ENCODE results near the gene ATRN.

ATRN gene

GRCh38 chr20:3492669-3493068, 21.9 kb downstream of the ATRN start:
- TF ChIP-seq ZNF148 (tag by site-specific recombination; IDR thresholded peaks at IDR 0.05; ENCODE audit: borderline replicate concordance) (no peak), KLF9 (tag by site-specific recombination; IDR thresholded peaks at IDR 0.05; ENCODE audit: low read depth) (no peak), ZNF184 (tag by site-specific recombination; IDR thresholded peaks at IDR 0.05) (no peak), ZBTB1 (tag by site-specific recombination; IDR thresholded peaks at IDR 0.05) (no peak), GFI1B (tag by site-specific recombination; IDR thresholded peaks at IDR 0.05) (no peak), ZEB2 (tag by site-specific recombination; IDR thresholded peaks at IDR 0.05) (no peak), ZBTB44 (tag by site-specific recombination; IDR thresholded peaks at IDR 0.05) (no peak), ZNF549 (tag by site-specific recombination; IDR thresholded peaks at IDR 0.05) (no peak), REST (tag by site-specific recombination; IDR thresholded peaks at IDR 0.05) (no peak), ZNF394 (tag by site-specific recombination; IDR thresholded peaks at IDR 0.05; ENCODE audit: borderline replicate concordance) (no peak), ZNF777 (tag by site-specific recombination; IDR thresholded peaks at IDR 0.05; ENCODE audit: borderline replicate concordance) (no peak)
- POLR2A ChIA-PET: no interaction called here
- CTCF ChIA-PET: no interaction called here
- Histone ChIP-seq H3K27ac (ENCODE audit: extremely low read depth, low read depth, low read length) (no peak overlapping the region), H3K4me1 (ENCODE audit: control insufficient read depth, insufficient read depth, low read length) (no peaks in the 10 kb centered on the region), H3K9me3 (ENCODE audit: control insufficient read depth, insufficient read depth, low read depth, low read length) (no peaks in the 10 kb centered on the region), H3K36me3 (ENCODE audit: control insufficient read depth in 2 of 2, insufficient read depth in 1 of 2, low read length in 2 of 2) (no peaks in the 10 kb centered on the region; a peak in 1 of 3 replicates), H3K4me3 (ENCODE audit: low read depth, low read length) (no peak overlapping the region)

GRCh38 chr20:3494218-3494617, 23.4 kb downstream of the ATRN start:
- Histone ChIP-seq H3K36me3 (ENCODE audit: control insufficient read depth in 2 of 2, insufficient read depth in 1 of 2, low read length in 2 of 2) (no peaks in the 10 kb centered on the region; a peak in 1 of 3 replicates), H3K4me3 (ENCODE audit: low read depth, low read length) (no peak overlapping the region), H3K9me3 (ENCODE audit: control insufficient read depth, insufficient read depth, low read depth, low read length) (no peaks in the 10 kb centered on the region), H3K27ac (ENCODE audit: extremely low read depth, low read depth, low read length) (no peak overlapping the region), H3K4me1 (ENCODE audit: control insufficient read depth, insufficient read depth, low read length) (no peaks in the 10 kb centered on the region)
- no peak for TF ChIP-seq ZNF558 (tag by site-specific recombination; IDR thresholded peaks at IDR 0.05)
- no peak for TF ChIP-seq ZNF302 (tag by site-specific recombination; IDR thresholded peaks at IDR 0.05; ENCODE audit: low read depth)
- no peak for TF ChIP-seq ZNF416 (tag by site-specific recombination; IDR thresholded peaks at IDR 0.05)
- no peak for TF ChIP-seq SCRT1 (tag by site-specific recombination; IDR thresholded peaks at IDR 0.05; ENCODE audit: borderline replicate concordance)
- ChIA-PET CTCF (interaction anchor here (0.7 kb wide), 1 partner anchor 22 kb away, joined by 3 read pairs; no protein-coding TSS in a partner anchor), POLR2A (no interaction called here)
